Measurements from ENCODE around the gene DMKN.

DNA sequence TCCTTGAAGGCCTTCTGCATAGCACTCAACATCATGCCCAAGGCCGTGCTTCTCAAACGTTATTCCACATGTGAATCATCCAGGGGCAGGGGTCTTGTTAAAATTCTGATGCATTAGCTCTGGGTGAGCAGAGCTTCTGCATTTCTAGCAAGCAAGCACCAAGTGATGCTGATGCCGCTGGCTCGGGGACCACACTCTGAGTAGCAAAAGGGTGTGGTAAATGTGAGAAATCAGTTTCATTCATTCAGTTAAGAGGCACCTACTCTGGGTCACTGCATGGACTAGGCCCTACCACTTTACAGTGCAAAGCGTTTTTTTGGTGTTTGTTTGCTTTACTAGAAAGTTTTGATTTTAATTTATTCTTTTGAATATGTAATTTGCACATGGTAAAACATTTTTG, 30.4 kb downstream of the DMKN start:
- no peak for TF ChIP-seq JUND (IDR thresholded peaks at IDR 0.05)
- TF ChIP-seq, protein P1, sequence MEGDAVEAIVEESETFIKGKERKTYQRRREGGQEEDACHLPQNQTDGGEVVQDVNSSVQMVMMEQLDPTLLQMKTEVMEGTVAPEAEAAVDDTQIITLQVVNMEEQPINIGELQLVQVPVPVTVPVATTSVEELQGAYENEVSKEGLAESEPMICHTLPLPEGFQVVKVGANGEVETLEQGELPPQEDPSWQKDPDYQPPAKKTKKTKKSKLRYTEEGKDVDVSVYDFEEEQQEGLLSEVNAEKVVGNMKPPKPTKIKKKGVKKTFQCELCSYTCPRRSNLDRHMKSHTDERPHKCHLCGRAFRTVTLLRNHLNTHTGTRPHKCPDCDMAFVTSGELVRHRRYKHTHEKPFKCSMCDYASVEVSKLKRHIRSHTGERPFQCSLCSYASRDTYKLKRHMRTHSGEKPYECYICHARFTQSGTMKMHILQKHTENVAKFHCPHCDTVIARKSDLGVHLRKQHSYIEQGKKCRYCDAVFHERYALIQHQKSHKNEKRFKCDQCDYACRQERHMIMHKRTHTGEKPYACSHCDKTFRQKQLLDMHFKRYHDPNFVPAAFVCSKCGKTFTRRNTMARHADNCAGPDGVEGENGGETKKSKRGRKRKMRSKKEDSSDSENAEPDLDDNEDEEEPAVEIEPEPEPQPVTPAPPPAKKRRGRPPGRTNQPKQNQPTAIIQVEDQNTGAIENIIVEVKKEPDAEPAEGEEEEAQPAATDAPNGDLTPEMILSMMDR (IDR thresholded peaks at IDR 0.05; ENCODE audit: low read depth, low read length, missing input control): no peak
- TF ChIP-seq SP1 (IDR thresholded peaks at IDR 0.05): no peak
- no peak for TF ChIP-seq ATF3 (IDR thresholded peaks at IDR 0.05)
- TF ChIP-seq EGR1 (IDR thresholded peaks at IDR 0.05; ENCODE audit: low read depth in 2 of 2): no peak
- no peak for TF ChIP-seq FOXA1 (IDR thresholded peaks at IDR 0.05)
- TF ChIP-seq, protein P2, sequence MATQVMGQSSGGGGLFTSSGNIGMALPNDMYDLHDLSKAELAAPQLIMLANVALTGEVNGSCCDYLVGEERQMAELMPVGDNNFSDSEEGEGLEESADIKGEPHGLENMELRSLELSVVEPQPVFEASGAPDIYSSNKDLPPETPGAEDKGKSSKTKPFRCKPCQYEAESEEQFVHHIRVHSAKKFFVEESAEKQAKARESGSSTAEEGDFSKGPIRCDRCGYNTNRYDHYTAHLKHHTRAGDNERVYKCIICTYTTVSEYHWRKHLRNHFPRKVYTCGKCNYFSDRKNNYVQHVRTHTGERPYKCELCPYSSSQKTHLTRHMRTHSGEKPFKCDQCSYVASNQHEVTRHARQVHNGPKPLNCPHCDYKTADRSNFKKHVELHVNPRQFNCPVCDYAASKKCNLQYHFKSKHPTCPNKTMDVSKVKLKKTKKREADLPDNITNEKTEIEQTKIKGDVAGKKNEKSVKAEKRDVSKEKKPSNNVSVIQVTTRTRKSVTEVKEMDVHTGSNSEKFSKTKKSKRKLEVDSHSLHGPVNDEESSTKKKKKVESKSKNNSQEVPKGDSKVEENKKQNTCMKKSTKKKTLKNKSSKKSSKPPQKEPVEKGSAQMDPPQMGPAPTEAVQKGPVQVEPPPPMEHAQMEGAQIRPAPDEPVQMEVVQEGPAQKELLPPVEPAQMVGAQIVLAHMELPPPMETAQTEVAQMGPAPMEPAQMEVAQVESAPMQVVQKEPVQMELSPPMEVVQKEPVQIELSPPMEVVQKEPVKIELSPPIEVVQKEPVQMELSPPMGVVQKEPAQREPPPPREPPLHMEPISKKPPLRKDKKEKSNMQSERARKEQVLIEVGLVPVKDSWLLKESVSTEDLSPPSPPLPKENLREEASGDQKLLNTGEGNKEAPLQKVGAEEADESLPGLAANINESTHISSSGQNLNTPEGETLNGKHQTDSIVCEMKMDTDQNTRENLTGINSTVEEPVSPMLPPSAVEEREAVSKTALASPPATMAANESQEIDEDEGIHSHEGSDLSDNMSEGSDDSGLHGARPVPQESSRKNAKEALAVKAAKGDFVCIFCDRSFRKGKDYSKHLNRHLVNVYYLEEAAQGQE (IDR thresholded peaks at IDR 0.05): no peak
- TF ChIP-seq FOXA2 (IDR thresholded peaks at IDR 0.05): no peak
- TF ChIP-seq, protein P3, sequence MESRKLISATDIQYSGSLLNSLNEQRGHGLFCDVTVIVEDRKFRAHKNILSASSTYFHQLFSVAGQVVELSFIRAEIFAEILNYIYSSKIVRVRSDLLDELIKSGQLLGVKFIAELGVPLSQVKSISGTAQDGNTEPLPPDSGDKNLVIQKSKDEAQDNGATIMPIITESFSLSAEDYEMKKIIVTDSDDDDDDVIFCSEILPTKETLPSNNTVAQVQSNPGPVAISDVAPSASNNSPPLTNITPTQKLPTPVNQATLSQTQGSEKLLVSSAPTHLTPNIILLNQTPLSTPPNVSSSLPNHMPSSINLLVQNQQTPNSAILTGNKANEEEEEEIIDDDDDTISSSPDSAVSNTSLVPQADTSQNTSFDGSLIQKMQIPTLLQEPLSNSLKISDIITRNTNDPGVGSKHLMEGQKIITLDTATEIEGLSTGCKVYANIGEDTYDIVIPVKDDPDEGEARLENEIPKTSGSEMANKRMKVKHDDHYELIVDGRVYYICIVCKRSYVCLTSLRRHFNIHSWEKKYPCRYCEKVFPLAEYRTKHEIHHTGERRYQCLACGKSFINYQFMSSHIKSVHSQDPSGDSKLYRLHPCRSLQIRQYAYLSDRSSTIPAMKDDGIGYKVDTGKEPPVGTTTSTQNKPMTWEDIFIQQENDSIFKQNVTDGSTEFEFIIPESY (IDR thresholded peaks at IDR 0.05): no peak
- TF ChIP-seq TAF1 (conservative IDR thresholded peaks at IDR 0.05): no peak
- TF ChIP-seq GABPA (IDR thresholded peaks at IDR 0.05 in 1 of 2, conservative IDR thresholded peaks at IDR 0.05 in 1 of 2): no peak
- TF ChIP-seq MAX (IDR thresholded peaks at IDR 0.05): no peak
- no peak for TF ChIP-seq HNF4A (conservative IDR thresholded peaks at IDR 0.05)
- no peak for TF ChIP-seq YY1 (IDR thresholded peaks at IDR 0.05)
